Caco-2 (cell line): ENCODE measurements around the gene ZNF414. TPM values are rescaled to one million over a fixed set of nuclear protein-coding genes. Genes with fewer than 3 reads are reported as not detected.

Source experiments
- BruUV-seq: library from RNA; stranded (reverse); fragments of 400-500 nt; replicated peaks from 2 replicates; lab custom pipeline; 2021; lab: Mats Ljungman, UMichigan
- CTCF ChIA-PET: fragments of 300-600 bp; sonication (Branson Sonifier 250); formaldehyde crosslinking; loops from one replicate; lab custom pipeline; 2022; ENCODE audit warnings: antibody characterized with exemption; lab: Charles Lee
- POLR2A ChIA-PET: fragments of 300-600 bp; sonication (Branson Sonifier 250); formaldehyde crosslinking; loops from one replicate; lab custom pipeline; 2022; ENCODE audit warnings: antibody characterized with exemption; lab: Charles Lee
- DNase-seq, 2 experiments: peaks; one replicate each; pipeline versions ENCODE4 v3.0.0 to v3.0.0-alpha.2; 2020 to 2022
- H3K27me3 ChIP-seq: replicated peaks from 2 replicates; pipeline ENCODE4 v1.6.0; 2011; ENCODE audit warnings: low read length; ENCODE audit not compliant: control insufficient read depth, insufficient read depth
- H3K36me3 ChIP-seq: 2 replicates; pipeline ENCODE4 v1.5.1; 2011; ENCODE audit warnings: low read length; ENCODE audit not compliant: control insufficient read depth, insufficient read depth
- H3K4me1 ChIP-seq: fragments of 250-450 bp; sonication (Bioruptor Pico); 2 replicates; pipeline ENCODE4 v1.5.1; 2020; ENCODE audit warnings: mild to moderate bottlenecking
- H3K4me3 ChIP-seq: 2 replicates; pipeline ENCODE4 v1.5.1; 2011; ENCODE audit warnings: low read depth, mild to moderate bottlenecking, control low read depth, low read length
- H3K9me3 ChIP-seq: fragments of 250-450 bp; sonication (Bioruptor Pico); 2 replicates; pipeline ENCODE4 v1.5.1; 2020; ENCODE audit warnings: mild to moderate bottlenecking, moderate library complexity
- H3K27ac Mint-ChIP-seq: one replicate; pipeline ENCODE4 v1.8.0; 2022; ENCODE audit warnings: mixed read lengths; ENCODE audit not compliant: unreplicated experiment
- H3K27me3 Mint-ChIP-seq: one replicate; pipeline ENCODE4 v1.8.0; 2022; ENCODE audit warnings: mixed read lengths; ENCODE audit not compliant: insufficient read depth, unreplicated experiment
- H3K36me3 Mint-ChIP-seq: one replicate; pipeline ENCODE4 v1.8.0; 2022; ENCODE audit warnings: mild to moderate bottlenecking, mixed read lengths; ENCODE audit not compliant: insufficient read depth, unreplicated experiment
- H3K4me1 Mint-ChIP-seq: one replicate; pipeline ENCODE4 v1.8.0; 2022; ENCODE audit warnings: low read depth, mixed read lengths; ENCODE audit not compliant: unreplicated experiment
- H3K4me3 Mint-ChIP-seq: one replicate; pipeline ENCODE4 v1.8.0; 2022; ENCODE audit warnings: mild to moderate bottlenecking, moderate library complexity, mixed read lengths; ENCODE audit not compliant: unreplicated experiment
- H3K9me3 Mint-ChIP-seq: one replicate; pipeline ENCODE4 v1.8.0; 2022; ENCODE audit warnings: mixed read lengths; ENCODE audit not compliant: unreplicated experiment
- intact Hi-C: fragments of 100-400 bp; cut with micrococcal nuclease; formaldehyde crosslinking; loops from one replicate; pipeline ENCODE4 v1.10.0; 2022; ENCODE audit not compliant: unreplicated experiment
- total RNA-seq: library from RNA; stranded (reverse); gene quantifications from 2 replicates; pipeline ENCODE4 v1.2.3, GENCODE V29; 2022
- TF ChIP-seq, protein P1 (sequence below), 2 experiments: fragments of 200-600 bp in 1 of 2; IDR thresholded peaks; 1 replicate in 1 of 2; 2 replicates in 1 of 2; pipeline versions ENCODE4 v1.5.1 to v1.8.0; 2011 to 2022; ENCODE audit warnings: antibody characterized with exemption in 1 of 2, control low read depth in 1 of 2, inconsistent platforms in 1 of 2, low read depth in 1 of 2, low read length in 1 of 2, mild to moderate bottlenecking in 1 of 2, moderate library complexity in 1 of 2; ENCODE audit not compliant: insufficient read depth in 1 of 2, severe bottlenecking in 1 of 2, unreplicated experiment in 1 of 2

Gene ZNF414
- total RNA-seq, 1 experiment from 2014 or later: 25.0 TPM

DNA sequence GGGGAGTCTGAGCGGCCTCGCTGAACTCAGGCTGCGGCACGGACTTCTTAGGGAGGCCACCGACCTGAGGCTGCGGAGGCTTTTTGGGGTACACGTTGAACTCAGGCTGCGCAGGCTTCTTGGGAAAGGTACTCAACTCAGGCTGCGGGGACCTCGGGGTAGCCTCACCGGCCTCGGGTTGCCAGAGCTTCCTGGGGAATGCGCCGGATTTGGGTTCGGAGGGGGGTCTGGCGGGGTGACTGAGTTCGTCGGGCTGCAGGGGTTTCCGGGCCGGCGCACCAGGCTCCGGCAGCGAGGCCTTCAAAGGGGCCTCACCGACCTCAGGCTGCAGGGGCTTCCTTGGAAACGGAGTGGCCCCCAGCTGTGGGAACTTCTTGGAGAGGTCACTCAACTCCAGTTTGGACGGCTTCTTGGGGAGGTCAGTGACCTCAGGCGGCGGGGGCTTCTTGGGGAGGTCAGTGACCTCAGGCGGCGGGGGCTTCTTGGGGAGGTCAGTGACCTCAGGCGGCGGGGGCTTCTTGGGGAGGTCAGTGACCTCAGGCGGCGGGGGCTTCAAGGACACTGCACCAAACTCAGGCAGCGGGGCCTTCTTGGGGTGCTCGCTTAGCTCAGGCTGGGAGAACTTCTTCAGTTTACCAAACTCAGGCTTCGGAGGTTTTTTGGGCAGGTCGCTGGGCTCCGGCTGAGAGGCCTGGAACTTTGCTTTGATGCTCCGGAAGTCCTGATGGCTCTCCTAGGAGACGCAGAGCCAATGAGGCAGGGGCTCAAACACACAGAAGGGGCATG is 14.7 kb downstream of the ZNF414 start:
- POLR2A ChIA-PET: no interaction called here
- no peak for DNase-seq
- Histone ChIP-seq H3K36me3 (no peaks in the 10 kb centered on the region), H3K4me3 (no peak overlapping the region), H3K27me3 (no peaks in the 10 kb centered on the region), H3K4me1 (no peaks in the 10 kb centered on the region), H3K9me3 (no peaks in the 10 kb centered on the region)
- BruUV-seq: no TSS peak
- peaks cover 5% of the 10 kb centered on the region for H3K36me3 Mint-ChIP-seq
- H3K4me1 Mint-ChIP-seq: no peaks in the 10 kb centered on the region
- H3K4me3 Mint-ChIP-seq: no peak overlapping the region
- no peak overlapping the region for H3K27ac Mint-ChIP-seq
- TF ChIP-seq, protein P1, sequence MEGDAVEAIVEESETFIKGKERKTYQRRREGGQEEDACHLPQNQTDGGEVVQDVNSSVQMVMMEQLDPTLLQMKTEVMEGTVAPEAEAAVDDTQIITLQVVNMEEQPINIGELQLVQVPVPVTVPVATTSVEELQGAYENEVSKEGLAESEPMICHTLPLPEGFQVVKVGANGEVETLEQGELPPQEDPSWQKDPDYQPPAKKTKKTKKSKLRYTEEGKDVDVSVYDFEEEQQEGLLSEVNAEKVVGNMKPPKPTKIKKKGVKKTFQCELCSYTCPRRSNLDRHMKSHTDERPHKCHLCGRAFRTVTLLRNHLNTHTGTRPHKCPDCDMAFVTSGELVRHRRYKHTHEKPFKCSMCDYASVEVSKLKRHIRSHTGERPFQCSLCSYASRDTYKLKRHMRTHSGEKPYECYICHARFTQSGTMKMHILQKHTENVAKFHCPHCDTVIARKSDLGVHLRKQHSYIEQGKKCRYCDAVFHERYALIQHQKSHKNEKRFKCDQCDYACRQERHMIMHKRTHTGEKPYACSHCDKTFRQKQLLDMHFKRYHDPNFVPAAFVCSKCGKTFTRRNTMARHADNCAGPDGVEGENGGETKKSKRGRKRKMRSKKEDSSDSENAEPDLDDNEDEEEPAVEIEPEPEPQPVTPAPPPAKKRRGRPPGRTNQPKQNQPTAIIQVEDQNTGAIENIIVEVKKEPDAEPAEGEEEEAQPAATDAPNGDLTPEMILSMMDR (IDR thresholded peaks at IDR 0.05; ENCODE audit: insufficient read depth in 1 of 2, low read depth in 1 of 2, low read length in 1 of 2, severe bottlenecking in 1 of 2, unreplicated experiment in 1 of 2): no peak
- CTCF ChIA-PET: no interaction called here
- H3K27me3 Mint-ChIP-seq: no peaks in the 10 kb centered on the region
- H3K9me3 Mint-ChIP-seq: no peaks in the 10 kb centered on the region
- intact Hi-C loops: no loop called here

- H3K36me3 ChIP-seq: no peaks in the 10 kb centered on the region
- H3K27me3 Mint-ChIP-seq: no peaks in the 10 kb centered on the region
- intact Hi-C loops: no loop called here
- H3K9me3 Mint-ChIP-seq: no peaks in the 10 kb centered on the region
- no peaks in the 10 kb centered on the region for H3K9me3 ChIP-seq
- ChIA-PET CTCF (no interaction called here), POLR2A (no interaction called here)
- no peak overlapping the region for H3K27ac Mint-ChIP-seq
- no peaks in the 10 kb centered on the region for H3K36me3 Mint-ChIP-seq
- no TSS peak for BruUV-seq
- H3K4me3 Mint-ChIP-seq: no peak overlapping the region
- no peaks in the 10 kb centered on the region for H3K4me1 Mint-ChIP-seq
- DNase-seq: no peak
- H3K4me1 ChIP-seq: no peaks in the 10 kb centered on the region
- no peak overlapping the region for H3K4me3 ChIP-seq
- TF ChIP-seq, protein P1 (IDR thresholded peaks at IDR 0.05; ENCODE audit: insufficient read depth in 1 of 2, low read depth in 1 of 2, low read length in 1 of 2, severe bottlenecking in 1 of 2, unreplicated experiment in 1 of 2): no peak
- no peaks in the 10 kb centered on the region for H3K27me3 ChIP-seq
Measured at GRCh38 chr19:8498295-8498694, 15.7 kb downstream of the ZNF414 start.

DNA sequence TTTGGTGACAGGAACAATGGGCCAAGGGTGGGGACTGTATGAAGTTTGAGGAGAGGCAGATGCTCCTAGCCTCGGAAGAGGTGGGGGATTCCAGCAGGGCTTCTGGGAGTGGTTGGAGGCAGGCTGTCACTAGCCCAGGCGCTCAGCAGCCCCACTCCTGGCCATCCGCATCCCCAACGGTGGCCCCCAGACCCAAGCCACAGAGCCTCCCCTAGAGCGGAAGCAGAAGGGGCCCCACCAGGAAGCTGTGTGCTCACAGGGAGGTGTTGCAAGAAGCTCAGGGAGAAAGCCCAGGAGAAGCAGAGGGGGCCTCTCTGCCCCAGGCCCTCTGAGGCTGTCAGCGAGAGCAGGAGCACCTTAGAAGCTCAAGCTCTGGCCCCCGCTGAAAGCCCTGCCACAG is 19.8 kb downstream of the ZNF414 start:
- DNase-seq: no peak
- Histone ChIP-seq H3K4me1 (no peaks in the 10 kb centered on the region), H3K36me3 (no peaks in the 10 kb centered on the region), H3K9me3 (no peaks in the 10 kb centered on the region), H3K4me3 (no peak overlapping the region), H3K27me3 (no peaks in the 10 kb centered on the region)
- ChIA-PET POLR2A (interaction anchor here (0.7 kb wide), 2 partner anchors 35 to 50 kb away, joined by 3 to 4 read pairs; no protein-coding TSS in a partner anchor), CTCF (interaction anchor here (1.1 to 1.3 kb wide), 3 partner anchors 12 to 146 kb away, joined by 3 to 4 read pairs (median 3); partner anchors contain the start of gene MARCHF2)
- Mint-ChIP-seq H3K27ac (no peak overlapping the region), H3K27me3 (no peaks in the 10 kb centered on the region), H3K9me3 (no peaks in the 10 kb centered on the region), H3K4me3 (no peak overlapping the region), H3K36me3 (peaks cover 18% of the 10 kb centered on the region), H3K4me1 (no peaks in the 10 kb centered on the region)
- BruUV-seq: no TSS peak
- TF ChIP-seq, protein P1 (IDR thresholded peaks at IDR 0.05; ENCODE audit: insufficient read depth in 1 of 2, low read depth in 1 of 2, low read length in 1 of 2, severe bottlenecking in 1 of 2, unreplicated experiment in 1 of 2): no peak
- intact Hi-C loops: no loop called here
